GM23338 (cell line): Measurements from ENCODE around the gene NIPAL3. TPM values are rescaled to one million over a fixed set of nuclear protein-coding genes. Genes with fewer than 3 reads are reported as not detected.

Source experiments
- ATAC-seq: fragments of 200-7000 bp; cut with Tn5 transposase; 3 replicates; pipeline ENCODE4 v1.9.1; 2020
- DNase-seq: peaks from one replicate; pipeline ENCODE4 v3.0.0-alpha.2; 2015; ENCODE audit warnings: low spot score
- H2AFZ ChIP-seq: fragments of 200-600 bp; sonication (generic); 2 replicates; pipeline ENCODE4 v1.8.0; 2016; ENCODE audit warnings: antibody characterized with exemption, mild to moderate bottlenecking, moderate library complexity
- H3F3A ChIP-seq: fragments of 200-600 bp; sonication (generic); replicated peaks from 2 replicates; pipeline ENCODE4 v1.8.0; 2017; ENCODE audit warnings: antibody characterized with exemption, mixed run types, low read depth
- H3K27ac ChIP-seq: fragments of 200-600 bp; sonication (generic); 2 replicates; pipeline ENCODE4 v1.6.1; 2016; ENCODE audit warnings: low read depth
- H3K27me3 ChIP-seq: fragments of 200-600 bp; sonication (generic); 2 replicates; pipeline ENCODE4 v1.8.0; 2016; ENCODE audit warnings: mild to moderate bottlenecking, mixed run types, moderate library complexity; ENCODE audit not compliant: insufficient read depth
- H3K36me3 ChIP-seq: fragments of 200-600 bp; sonication (generic); 2 replicates; pipeline ENCODE4 v1.8.0; 2016; ENCODE audit warnings: mild to moderate bottlenecking; ENCODE audit not compliant: insufficient read depth
- H3K4me1 ChIP-seq: fragments of 200-600 bp; sonication (generic); 2 replicates; pipeline ENCODE4 v1.8.0; 2016; ENCODE audit warnings: mild to moderate bottlenecking, moderate library complexity; ENCODE audit not compliant: insufficient read depth
- H3K4me2 ChIP-seq: fragments of 200-600 bp; sonication (generic); 2 replicates; pipeline ENCODE4 v1.7.1; 2017; ENCODE audit warnings: mixed run types
- H3K4me3 ChIP-seq: fragments of 200-600 bp; sonication (generic); 2 replicates; pipeline ENCODE4 v1.6.1; 2016; ENCODE audit warnings: mixed run types
- H3K79me2 ChIP-seq: fragments of 200-600 bp; sonication (generic); replicated peaks from 2 replicates; pipeline ENCODE4 v1.8.0; 2017; ENCODE audit warnings: mild to moderate bottlenecking; ENCODE audit not compliant: insufficient read depth
- H3K9me2 ChIP-seq: fragments of 200-600 bp; sonication (generic); 2 replicates; pipeline ENCODE4 v1.8.0; 2017; ENCODE audit not compliant: insufficient read depth
- H4K20me1 ChIP-seq: fragments of 200-600 bp; sonication (generic); replicated peaks from 2 replicates; pipeline ENCODE4 v1.8.0; 2017; ENCODE audit warnings: mild to moderate bottlenecking; ENCODE audit not compliant: insufficient read depth
- H3K27ac Mint-ChIP-seq: 2 replicates; pipeline ENCODE4 v1.8.0; 2020; ENCODE audit warnings: inconsistent platforms, mild to moderate bottlenecking, moderate library complexity, mixed read lengths
- H3K27me3 Mint-ChIP-seq: 3 replicates; pipeline ENCODE4 v1.8.0; 2022; ENCODE audit warnings: low read depth, mild to moderate bottlenecking, moderate library complexity, mixed read lengths, inconsistent platforms; ENCODE audit not compliant: insufficient read depth, poor library complexity
- H3K36me3 Mint-ChIP-seq: 3 replicates; pipeline ENCODE4 v1.8.0; 2021; ENCODE audit warnings: low read depth, mild to moderate bottlenecking, inconsistent platforms, moderate library complexity, mixed read lengths
- H3K4me1 Mint-ChIP-seq: 3 replicates; pipeline ENCODE4 v1.8.0; 2020; ENCODE audit warnings: mild to moderate bottlenecking, inconsistent platforms, mixed read lengths
- H3K4me3 Mint-ChIP-seq: 3 replicates; pipeline ENCODE4 v1.8.0; 2021; ENCODE audit warnings: moderate library complexity, mild to moderate bottlenecking, inconsistent platforms, mixed read lengths
- H3K9me3 Mint-ChIP-seq: 3 replicates; pipeline ENCODE4 v1.8.0; 2020; ENCODE audit warnings: moderate library complexity, mild to moderate bottlenecking, inconsistent platforms, mixed read lengths
- CREB1 ChIP-seq: fragments of 250-450 bp; sonication (Bioruptor Pico); IDR thresholded peaks from 2 replicates; pipeline ENCODE4 v1.5.0; 2020; ENCODE audit warnings: low read depth, mild to moderate bottlenecking, moderate library complexity
- EZH2 ChIP-seq: fragments of 200-600 bp; sonication (generic); IDR thresholded peaks from one replicate; pipeline ENCODE4 v1.8.0; 2017; ENCODE audit warnings: antibody characterized with exemption, mild to moderate bottlenecking, low read depth; ENCODE audit not compliant: unreplicated experiment
- EZH2phosphoT487 ChIP-seq: fragments of 200-600 bp; sonication (generic); IDR thresholded peaks from one replicate; pipeline ENCODE4 v1.8.1; 2018; ENCODE audit warnings: antibody characterized with exemption; ENCODE audit not compliant: unreplicated experiment
- JUNB ChIP-seq: IDR thresholded peaks from one replicate; pipeline ENCODE4 v1.6.1; 2016; ENCODE audit warnings: antibody characterized with exemption; ENCODE audit not compliant: unreplicated experiment
- NANOG ChIP-seq: IDR thresholded peaks from 2 replicates; pipeline ENCODE4 v1.6.1; 2016; ENCODE audit warnings: antibody characterized with exemption, borderline replicate concordance
- POLR2AphosphoS5 ChIP-seq: IDR thresholded peaks from 2 replicates; pipeline ENCODE4 v1.6.1; 2016; ENCODE audit warnings: antibody characterized with exemption, low read depth
- STAT1 ChIP-seq: IDR thresholded peaks from one replicate; pipeline ENCODE4 v1.6.1; 2016; ENCODE audit warnings: antibody characterized with exemption; ENCODE audit not compliant: unreplicated experiment
- ZNF114 ChIP-seq: fragments of 250-450 bp; sonication (Bioruptor Pico); IDR thresholded peaks from 2 replicates; pipeline ENCODE4 v1.5.0; 2020; ENCODE audit warnings: mild to moderate bottlenecking, moderate library complexity
- ZNF331 ChIP-seq: fragments of 250-450 bp; sonication (Bioruptor Pico); IDR thresholded peaks from 2 replicates; pipeline ENCODE4 v1.5.0; 2020; ENCODE audit warnings: low read depth, mild to moderate bottlenecking, moderate library complexity
- polyA plus RNA-seq: library from polyadenylated mRNA; unstranded; fragments of >200 nt; fragmentation: Nextera tagmentation; extraction: Ambion mirVana; gene quantifications from 2 replicates; pipeline ENCODE4 v1.2.1, GENCODE V29; 2016
- total RNA-seq: library from RNA; depleted of rRNA; stranded (reverse); fragments of >200 nt; shearing (Covaris generic); gene quantifications from 2 replicates; pipeline ENCODE4 v1.2.3, GENCODE V29; 2014
- TF ChIP-seq, protein P1 (sequence below): IDR thresholded peaks from one replicate; pipeline ENCODE4 v1.6.1; 2018; ENCODE audit warnings: antibody characterized with exemption; ENCODE audit not compliant: unreplicated experiment
- TF ChIP-seq, protein P2 (sequence below), 2 experiments: fragments of 200-600 bp in 1 of 2; sonication (generic) in 1 of 2; conservative IDR thresholded peaks; 2 replicates each; pipeline versions ENCODE4 v1.5.1 to v1.6.1; 2016 to 2017; ENCODE audit warnings: antibody characterized with exemption in 2 of 2, low read depth in 2 of 2, mild to moderate bottlenecking in 2 of 2, moderate library complexity in 1 of 2
- TF ChIP-seq, protein P3 (sequence below): fragments of 250-450 bp; sonication (Bioruptor Pico); IDR thresholded peaks from 2 replicates; pipeline ENCODE4 v1.5.0; 2020; ENCODE audit warnings: mild to moderate bottlenecking, moderate library complexity

NIPAL3 gene
- total and polyA plus RNA-seq, 2 experiments from 2014 or later, result 5.5 to 9.6 TPM

DNA sequence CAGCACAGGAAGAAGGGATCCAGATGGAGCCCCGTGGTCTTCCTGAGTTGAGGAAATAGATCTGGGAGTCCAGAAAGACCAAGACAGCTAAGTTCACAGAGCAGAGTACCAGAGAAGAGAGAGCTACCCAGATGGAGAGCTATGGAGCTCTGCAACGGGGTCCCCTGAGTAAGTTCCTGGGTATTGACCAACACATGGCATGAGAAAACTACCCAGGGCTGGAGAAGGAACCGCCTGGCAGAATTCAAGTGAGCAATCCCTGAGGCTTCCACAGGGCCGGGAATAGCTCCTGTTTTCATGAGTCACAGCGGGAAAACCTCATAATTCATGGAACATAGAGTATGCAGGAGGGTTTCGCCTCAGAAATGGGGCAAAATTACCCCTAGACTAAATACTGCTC lies 21.7 kb upstream of the NIPAL3 start (continued):
- TF ChIP-seq, protein P1, sequence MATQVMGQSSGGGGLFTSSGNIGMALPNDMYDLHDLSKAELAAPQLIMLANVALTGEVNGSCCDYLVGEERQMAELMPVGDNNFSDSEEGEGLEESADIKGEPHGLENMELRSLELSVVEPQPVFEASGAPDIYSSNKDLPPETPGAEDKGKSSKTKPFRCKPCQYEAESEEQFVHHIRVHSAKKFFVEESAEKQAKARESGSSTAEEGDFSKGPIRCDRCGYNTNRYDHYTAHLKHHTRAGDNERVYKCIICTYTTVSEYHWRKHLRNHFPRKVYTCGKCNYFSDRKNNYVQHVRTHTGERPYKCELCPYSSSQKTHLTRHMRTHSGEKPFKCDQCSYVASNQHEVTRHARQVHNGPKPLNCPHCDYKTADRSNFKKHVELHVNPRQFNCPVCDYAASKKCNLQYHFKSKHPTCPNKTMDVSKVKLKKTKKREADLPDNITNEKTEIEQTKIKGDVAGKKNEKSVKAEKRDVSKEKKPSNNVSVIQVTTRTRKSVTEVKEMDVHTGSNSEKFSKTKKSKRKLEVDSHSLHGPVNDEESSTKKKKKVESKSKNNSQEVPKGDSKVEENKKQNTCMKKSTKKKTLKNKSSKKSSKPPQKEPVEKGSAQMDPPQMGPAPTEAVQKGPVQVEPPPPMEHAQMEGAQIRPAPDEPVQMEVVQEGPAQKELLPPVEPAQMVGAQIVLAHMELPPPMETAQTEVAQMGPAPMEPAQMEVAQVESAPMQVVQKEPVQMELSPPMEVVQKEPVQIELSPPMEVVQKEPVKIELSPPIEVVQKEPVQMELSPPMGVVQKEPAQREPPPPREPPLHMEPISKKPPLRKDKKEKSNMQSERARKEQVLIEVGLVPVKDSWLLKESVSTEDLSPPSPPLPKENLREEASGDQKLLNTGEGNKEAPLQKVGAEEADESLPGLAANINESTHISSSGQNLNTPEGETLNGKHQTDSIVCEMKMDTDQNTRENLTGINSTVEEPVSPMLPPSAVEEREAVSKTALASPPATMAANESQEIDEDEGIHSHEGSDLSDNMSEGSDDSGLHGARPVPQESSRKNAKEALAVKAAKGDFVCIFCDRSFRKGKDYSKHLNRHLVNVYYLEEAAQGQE, result no peak
- TF ChIP-seq JUNB (no peak), EZH2 (no peak), ZNF114 (CRISPR knock-in tag) (no peak), CREB1 (CRISPR knock-in tag) (no peak), NANOG (no peak), EZH2phosphoT487 (no peak), ZNF331 (CRISPR knock-in tag) (no peak), STAT1 (no peak)
- TF ChIP-seq, protein P2, sequence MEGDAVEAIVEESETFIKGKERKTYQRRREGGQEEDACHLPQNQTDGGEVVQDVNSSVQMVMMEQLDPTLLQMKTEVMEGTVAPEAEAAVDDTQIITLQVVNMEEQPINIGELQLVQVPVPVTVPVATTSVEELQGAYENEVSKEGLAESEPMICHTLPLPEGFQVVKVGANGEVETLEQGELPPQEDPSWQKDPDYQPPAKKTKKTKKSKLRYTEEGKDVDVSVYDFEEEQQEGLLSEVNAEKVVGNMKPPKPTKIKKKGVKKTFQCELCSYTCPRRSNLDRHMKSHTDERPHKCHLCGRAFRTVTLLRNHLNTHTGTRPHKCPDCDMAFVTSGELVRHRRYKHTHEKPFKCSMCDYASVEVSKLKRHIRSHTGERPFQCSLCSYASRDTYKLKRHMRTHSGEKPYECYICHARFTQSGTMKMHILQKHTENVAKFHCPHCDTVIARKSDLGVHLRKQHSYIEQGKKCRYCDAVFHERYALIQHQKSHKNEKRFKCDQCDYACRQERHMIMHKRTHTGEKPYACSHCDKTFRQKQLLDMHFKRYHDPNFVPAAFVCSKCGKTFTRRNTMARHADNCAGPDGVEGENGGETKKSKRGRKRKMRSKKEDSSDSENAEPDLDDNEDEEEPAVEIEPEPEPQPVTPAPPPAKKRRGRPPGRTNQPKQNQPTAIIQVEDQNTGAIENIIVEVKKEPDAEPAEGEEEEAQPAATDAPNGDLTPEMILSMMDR (conservative IDR thresholded peaks at IDR 0.05; ENCODE audit: low read depth in 2 of 2), result no peak

DNA sequence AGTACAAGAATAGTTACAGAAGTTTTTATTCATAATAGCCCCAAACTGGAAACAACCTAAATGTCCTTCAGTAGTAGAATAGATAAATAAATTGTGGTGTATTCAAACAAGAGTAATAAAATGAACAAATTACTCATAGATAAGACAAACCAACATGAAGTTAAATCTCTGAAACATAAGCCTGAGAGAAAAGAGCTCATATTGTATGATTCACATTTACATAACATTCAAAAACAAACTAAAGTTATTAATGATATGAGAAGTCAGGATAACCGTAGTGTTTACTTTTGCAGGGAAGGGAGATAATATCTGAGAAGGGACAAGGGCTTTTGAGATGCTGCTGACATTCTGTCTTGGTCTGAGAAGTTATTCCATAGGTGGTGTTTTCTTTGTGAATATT lies 15.5 kb upstream of the NIPAL3 start:
- H3K27me3 Mint-ChIP-seq, result no peaks in the 10 kb centered on the region
- H3K4me2 ChIP-seq, result no peak overlapping the region
- no peaks in the 10 kb centered on the region for H3K9me2 ChIP-seq
- DNase-seq (no peak), ATAC-seq (no peak)
- H4K20me1 ChIP-seq, result peaks cover 6% of the 10 kb centered on the region; the same call in 1 of the 2 replicates
- H3K4me1 Mint-ChIP-seq, result no peaks in the 10 kb centered on the region
- no peaks in the 10 kb centered on the region for H3K36me3 ChIP-seq
- no peaks in the 10 kb centered on the region for H3K4me1 ChIP-seq
- no peaks in the 10 kb centered on the region for H3F3A ChIP-seq
- no peak overlapping the region for H3K27ac ChIP-seq
- no peaks in the 10 kb centered on the region for H3K36me3 Mint-ChIP-seq
- H2AFZ ChIP-seq, result no peak overlapping the region
- H3K4me3 Mint-ChIP-seq, result no peak overlapping the region
- H3K27me3 ChIP-seq, result no peaks in the 10 kb centered on the region
- no peak overlapping the region for H3K27ac Mint-ChIP-seq
- no peaks in the 10 kb centered on the region for H3K9me3 Mint-ChIP-seq
- H3K4me3 ChIP-seq, result no peak overlapping the region
- no peaks in the 10 kb centered on the region for H3K79me2 ChIP-seq
- no peak for TF ChIP-seq POLR2AphosphoS5
- TF ChIP-seq JUNB, result no peak
- TF ChIP-seq STAT1, result no peak
- TF ChIP-seq, protein P3, sequence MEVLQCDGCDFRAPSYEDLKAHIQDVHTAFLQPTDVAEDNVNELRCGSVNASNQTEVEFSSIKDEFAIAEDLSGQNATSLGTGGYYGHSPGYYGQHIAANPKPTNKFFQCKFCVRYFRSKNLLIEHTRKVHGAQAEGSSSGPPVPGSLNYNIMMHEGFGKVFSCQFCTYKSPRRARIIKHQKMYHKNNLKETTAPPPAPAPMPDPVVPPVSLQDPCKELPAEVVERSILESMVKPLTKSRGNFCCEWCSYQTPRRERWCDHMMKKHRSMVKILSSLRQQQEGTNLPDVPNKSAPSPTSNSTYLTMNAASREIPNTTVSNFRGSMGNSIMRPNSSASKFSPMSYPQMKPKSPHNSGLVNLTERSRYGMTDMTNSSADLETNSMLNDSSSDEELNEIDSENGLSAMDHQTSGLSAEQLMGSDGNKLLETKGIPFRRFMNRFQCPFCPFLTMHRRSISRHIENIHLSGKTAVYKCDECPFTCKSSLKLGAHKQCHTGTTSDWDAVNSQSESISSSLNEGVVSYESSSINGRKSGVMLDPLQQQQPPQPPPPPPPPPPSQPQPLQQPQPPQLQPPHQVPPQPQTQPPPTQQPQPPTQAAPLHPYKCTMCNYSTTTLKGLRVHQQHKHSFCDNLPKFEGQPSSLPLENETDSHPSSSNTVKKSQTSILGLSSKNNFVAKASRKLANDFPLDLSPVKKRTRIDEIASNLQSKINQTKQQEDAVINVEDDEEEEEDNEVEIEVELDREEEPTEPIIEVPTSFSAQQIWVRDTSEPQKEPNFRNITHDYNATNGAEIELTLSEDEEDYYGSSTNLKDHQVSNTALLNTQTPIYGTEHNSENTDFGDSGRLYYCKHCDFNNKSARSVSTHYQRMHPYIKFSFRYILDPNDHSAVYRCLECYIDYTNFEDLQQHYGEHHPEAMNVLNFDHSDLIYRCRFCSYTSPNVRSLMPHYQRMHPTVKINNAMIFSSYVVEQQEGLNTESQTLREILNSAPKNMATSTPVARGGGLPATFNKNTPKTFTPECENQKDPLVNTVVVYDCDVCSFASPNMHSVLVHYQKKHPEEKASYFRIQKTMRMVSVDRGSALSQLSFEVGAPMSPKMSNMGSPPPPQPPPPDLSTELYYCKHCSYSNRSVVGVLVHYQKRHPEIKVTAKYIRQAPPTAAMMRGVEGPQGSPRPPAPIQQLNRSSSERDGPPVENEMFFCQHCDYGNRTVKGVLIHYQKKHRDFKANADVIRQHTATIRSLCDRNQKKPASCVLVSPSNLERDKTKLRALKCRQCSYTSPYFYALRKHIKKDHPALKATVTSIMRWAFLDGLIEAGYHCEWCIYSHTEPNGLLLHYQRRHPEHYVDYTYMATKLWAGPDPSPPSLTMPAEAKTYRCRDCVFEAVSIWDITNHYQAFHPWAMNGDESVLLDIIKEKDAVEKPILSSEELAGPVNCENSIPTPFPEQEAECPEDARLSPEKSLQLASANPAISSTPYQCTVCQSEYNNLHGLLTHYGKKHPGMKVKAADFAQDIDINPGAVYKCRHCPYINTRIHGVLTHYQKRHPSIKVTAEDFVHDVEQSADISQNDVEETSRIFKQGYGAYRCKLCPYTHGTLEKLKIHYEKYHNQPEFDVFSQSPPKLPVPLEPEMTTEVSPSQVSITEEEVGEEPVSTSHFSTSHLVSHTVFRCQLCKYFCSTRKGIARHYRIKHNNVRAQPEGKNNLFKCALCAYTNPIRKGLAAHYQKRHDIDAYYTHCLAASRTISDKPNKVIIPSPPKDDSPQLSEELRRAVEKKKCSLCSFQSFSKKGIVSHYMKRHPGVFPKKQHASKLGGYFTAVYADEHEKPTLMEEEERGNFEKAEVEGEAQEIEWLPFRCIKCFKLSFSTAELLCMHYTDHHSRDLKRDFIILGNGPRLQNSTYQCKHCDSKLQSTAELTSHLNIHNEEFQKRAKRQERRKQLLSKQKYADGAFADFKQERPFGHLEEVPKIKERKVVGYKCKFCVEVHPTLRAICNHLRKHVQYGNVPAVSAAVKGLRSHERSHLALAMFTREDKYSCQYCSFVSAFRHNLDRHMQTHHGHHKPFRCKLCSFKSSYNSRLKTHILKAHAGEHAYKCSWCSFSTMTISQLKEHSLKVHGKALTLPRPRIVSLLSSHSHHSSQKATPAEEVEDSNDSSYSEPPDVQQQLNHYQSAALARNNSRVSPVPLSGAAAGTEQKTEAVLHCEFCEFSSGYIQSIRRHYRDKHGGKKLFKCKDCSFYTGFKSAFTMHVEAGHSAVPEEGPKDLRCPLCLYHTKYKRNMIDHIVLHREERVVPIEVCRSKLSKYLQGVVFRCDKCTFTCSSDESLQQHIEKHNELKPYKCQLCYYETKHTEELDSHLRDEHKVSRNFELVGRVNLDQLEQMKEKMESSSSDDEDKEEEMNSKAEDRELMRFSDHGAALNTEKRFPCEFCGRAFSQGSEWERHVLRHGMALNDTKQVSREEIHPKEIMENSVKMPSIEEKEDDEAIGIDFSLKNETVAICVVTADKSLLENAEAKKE (CRISPR knock-in tag), result no peak
